ENCODE measurements around the gene OR3A2. TPM values are rescaled to one million over a fixed set of nuclear protein-coding genes. Genes with fewer than 3 reads are reported as not detected.

Gene OR3A2
- total RNA-seq, 1 experiment from 2014 or later: not detected

GRCh38 chr17:3389791-3390190 is 3.7 kb upstream of the OR3A2 start:
- no peak overlapping the region for H3K4ac ChIP-seq (ENCODE audit: low read depth, low read length)
- no peak overlapping the region for H3K9ac ChIP-seq (ENCODE audit: extremely low read depth, insufficient read length, low read length)
- no peak overlapping the region for H3K23ac ChIP-seq (ENCODE audit: insufficient read length, low read depth, low read length)
- H3K9me3 ChIP-seq (ENCODE audit: control insufficient read depth, low read depth, low read length): no peaks in the 10 kb centered on the region
- no peak overlapping the region for H3T11ph ChIP-seq (ENCODE audit: low read length)
- no peak overlapping the region for H2BK15ac ChIP-seq (ENCODE audit: low read depth, low read length)
- H4K91ac ChIP-seq (ENCODE audit: insufficient read length, low read depth, low read length): no peak overlapping the region
- H3K56ac ChIP-seq (ENCODE audit: insufficient read length, low read depth, low read length): no peak overlapping the region
- H3K36me3 Mint-ChIP-seq (ENCODE audit: insufficient read depth in 1 of 3, low read depth in 3 of 3): peaks cover 5 to 13% (median 12%) of the 10 kb centered on the region in 3 experiments; a peak in 3 of 7 replicates
- H2AK5ac ChIP-seq (ENCODE audit: insufficient read length, low read length): no peak overlapping the region
- TF ChIP-seq CTCF (conservative IDR thresholded peaks at IDR 0.05): no peak
- H4K5ac ChIP-seq (ENCODE audit: insufficient read length, low read depth, low read length): no peak overlapping the region
- no peaks in the 10 kb centered on the region for H3K4me1 Mint-ChIP-seq
- no peak overlapping the region for H3K4me3 Mint-ChIP-seq
- H2AFZ ChIP-seq (ENCODE audit: low read length): no peak overlapping the region
- H3K27me3 ChIP-seq (ENCODE audit: insufficient read depth, low read length): no peaks in the 10 kb centered on the region
- H3K27ac Mint-ChIP-seq: no peak overlapping the region
- no peak overlapping the region for H2BK12ac ChIP-seq (ENCODE audit: insufficient read length, low read depth, low read length)
- no peaks in the 10 kb centered on the region for H4K20me1 ChIP-seq (ENCODE audit: control insufficient read depth, insufficient read depth, insufficient read length)
- H3K4me2 ChIP-seq (ENCODE audit: insufficient read depth, insufficient read length, low read length): no peak overlapping the region
- no peak for DNase-seq
- no peaks in the 10 kb centered on the region for H3K79me2 ChIP-seq (ENCODE audit: insufficient read depth, low read length)
- H3K4me1 ChIP-seq (ENCODE audit: insufficient read depth, low read length): no peaks in the 10 kb centered on the region
- H3K14ac ChIP-seq (ENCODE audit: insufficient read depth, low read length): no peak overlapping the region
- H2BK20ac ChIP-seq (ENCODE audit: low read depth, low read length, poor library complexity, severe bottlenecking): no peak overlapping the region
- no peak overlapping the region for H2BK120ac ChIP-seq (ENCODE audit: low read depth, low read length, poor library complexity, severe bottlenecking)
- no peaks in the 10 kb centered on the region for H3K79me1 ChIP-seq (ENCODE audit: insufficient read depth, low read depth, low read length, poor library complexity, severe bottlenecking)
- no peak overlapping the region for H4K8ac ChIP-seq (replicated peaks; ENCODE audit: insufficient read length, low read depth, low read length)
- peaks cover 50 to 82% of the 10 kb centered on the region in 2 experiments for H3K9me3 Mint-ChIP-seq
- no peaks in the 10 kb centered on the region for H3K23me2 ChIP-seq (ENCODE audit: insufficient read length, low read depth, low read length, poor library complexity, severe bottlenecking)
- no CpG with 5 or more reads among the region's 4 CpGs for whole genome bisulfite sequencing (ENCODE audit: extremely low coverage, insufficient read length, low lambda C conversion rate)
- no peak overlapping the region for H3K27ac ChIP-seq (ENCODE audit: insufficient read length, low read depth, low read length)
- H3K27me3 Mint-ChIP-seq (ENCODE audit: low read depth): peaks cover 2% of the 10 kb centered on the region
- no peak overlapping the region for H2BK5ac ChIP-seq (ENCODE audit: insufficient read length, low read length)
- H3K18ac ChIP-seq (ENCODE audit: insufficient read length, low read depth, low read length): no peak overlapping the region
